ENCODE data around the gene CORO2A. TPM values are rescaled to one million over a fixed set of nuclear protein-coding genes. Genes with fewer than 3 reads are reported as not detected.
"Not testable (repeated sequence)": the region's sequence is repeated elsewhere in the genome, so short reads cannot be mapped to it uniquely, and the experiment has no call there.

CORO2A gene
- total RNA-seq, 1 donor from 2014 or later = 3.7 TPM

DNA sequence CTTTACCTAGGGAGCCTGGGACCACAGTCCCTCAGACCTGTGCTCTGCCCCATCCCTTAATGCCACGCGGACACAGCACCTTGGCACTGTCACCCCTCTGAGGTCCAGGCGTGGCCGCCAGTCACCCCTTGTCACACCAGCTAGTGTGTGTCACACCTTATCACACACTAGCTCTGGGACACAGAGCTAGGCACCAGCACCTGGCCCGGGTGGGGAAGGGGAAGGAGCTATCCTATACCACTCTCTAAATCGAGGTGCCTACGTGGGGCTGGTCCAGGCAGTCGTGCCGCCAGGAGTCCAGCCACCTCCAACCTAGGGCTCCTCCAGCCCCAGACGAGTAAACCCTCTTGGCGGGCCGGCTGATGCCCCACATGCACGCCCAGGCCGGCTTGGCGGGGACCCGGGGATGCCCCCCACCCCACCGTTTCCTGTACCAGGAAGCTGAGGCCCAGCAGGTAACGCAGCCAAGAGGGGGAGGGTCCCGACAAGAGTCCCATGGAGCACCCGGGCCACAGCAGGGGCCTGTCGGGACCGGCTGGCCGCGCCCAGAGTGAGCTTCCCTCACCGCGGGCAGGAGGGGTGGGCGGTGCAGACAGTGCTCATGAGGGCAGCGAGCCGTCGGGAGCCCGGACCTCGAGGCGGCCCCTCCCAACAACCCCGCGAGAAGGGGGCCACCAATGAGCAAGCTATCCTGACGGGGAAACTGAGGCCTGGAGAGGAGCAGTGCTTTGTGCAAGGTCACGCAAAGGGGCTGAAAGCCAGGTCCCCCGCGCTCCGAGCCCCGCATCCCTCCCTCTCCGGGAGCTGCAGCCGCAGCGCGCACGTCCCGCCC lies 550 bp downstream of the CORO2A start:
- ATAC-seq (peak; percentile 23), DNase-seq (ENCODE audit: low spot score) (peak; percentile 62)

DNA sequence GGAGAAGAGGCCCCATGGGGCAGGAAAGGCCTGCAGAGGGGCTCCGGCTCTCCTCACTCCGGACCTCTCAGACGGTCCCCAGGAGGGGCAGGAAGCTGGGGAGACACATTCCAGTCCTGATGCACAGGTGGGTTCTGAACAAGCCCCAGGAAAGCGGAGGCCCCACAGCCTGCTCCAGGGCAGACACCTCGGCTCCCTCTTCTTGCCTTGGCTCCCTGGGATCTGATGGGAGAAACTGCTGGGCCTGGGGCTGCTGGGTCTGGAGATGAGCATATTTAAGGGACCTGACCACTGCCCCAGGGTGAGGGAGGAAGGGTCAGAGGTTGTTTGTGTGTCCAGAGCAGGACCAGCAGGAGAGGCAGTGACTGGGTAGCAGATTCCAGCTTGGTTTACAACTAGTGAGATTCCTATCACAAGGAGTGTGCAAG lies 1.2 kb downstream of the CORO2A start:
- ATAC-seq = no peak

DNA sequence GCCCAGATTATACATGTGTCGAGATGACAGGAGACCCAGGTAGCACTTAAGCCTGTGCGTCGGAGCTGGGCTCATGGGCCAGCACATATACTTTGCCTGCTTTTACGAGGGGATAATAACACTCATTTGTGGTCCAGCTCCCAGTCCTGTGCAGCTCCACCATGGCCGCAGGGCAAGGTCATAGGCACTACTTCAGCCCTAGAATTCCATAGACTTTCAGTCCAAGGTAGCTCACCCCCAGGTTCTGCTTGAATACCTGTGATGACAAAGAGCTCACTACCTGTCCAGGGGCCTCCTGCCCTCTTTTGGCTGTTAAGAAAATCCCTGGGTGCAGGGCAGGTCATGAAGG lies 1.7 kb downstream of the CORO2A start:
- DNase-seq (ENCODE audit: low spot score) = no peak

More for the DNA sequence above, 1.2 kb downstream of the CORO2A start:
- DNase-seq (ENCODE audit: low spot score) = no peak

DNA sequence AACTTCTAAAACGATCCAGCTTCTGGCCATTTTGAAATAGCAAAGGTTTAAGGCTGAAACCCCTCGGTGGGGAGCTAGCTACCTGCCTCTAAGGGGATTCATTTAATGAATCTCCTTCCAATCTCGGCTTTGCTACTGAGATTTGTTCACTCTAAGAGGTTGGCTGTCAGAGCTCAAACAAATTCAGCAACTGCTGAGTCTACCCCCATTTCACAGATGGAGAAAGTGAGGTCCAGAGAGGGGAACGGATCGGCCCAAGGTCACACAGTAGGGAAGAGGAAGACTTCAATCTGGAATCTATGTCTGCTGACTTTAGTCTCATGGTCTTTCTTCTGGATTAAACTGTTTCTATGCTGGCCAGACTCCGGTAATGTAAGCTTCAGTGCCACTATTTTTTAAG lies 3.0 kb downstream of the CORO2A start:
- ATAC-seq (no peak), DNase-seq (ENCODE audit: low spot score) (no peak)

More for the DNA sequence above, 1.7 kb downstream of the CORO2A start:
- no peak for ATAC-seq

DNA sequence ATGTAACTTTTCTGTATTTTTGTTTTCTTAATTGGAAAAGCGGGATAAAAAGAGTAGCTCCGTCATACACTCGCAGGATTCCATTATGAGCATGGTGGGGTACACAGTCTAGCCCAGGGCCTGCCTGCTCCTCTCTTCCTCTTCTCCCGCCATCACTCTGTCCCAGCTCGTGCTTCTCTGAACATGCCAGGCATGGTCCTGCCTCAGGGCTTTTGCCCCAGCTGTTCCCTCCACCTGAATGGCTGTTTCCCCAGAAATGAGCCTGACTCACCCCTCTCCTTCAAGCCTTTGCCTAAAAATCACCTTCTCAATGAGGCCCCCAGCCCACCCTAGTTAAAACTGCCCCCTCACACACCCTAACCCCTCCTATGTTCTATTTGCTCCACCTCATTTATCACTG lies 4.5 kb downstream of the CORO2A start:
- no peak for ATAC-seq

DNA sequence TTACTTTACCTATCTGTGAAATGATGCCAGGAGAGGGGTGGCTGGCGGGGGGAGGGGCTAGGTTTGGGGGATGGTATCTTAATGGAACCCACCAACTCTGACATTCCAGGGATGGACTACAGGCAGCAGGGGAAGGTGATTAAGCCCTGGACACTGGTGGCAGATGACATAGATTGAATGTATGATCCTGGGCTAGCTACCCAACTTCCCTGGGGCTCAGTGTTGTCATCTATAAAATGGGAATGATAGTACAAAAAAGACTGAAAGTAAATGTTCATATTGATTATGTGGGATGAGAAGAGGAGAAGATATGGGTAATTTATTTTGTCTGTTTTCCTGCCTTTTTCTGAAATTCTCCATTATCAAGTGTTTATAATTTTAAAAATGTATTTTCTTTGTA lies 6.2 kb downstream of the CORO2A start:
- no peak for DNase-seq (ENCODE audit: low spot score)
- ATAC-seq = no peak

More for the DNA sequence above, 4.5 kb downstream of the CORO2A start:
- no peak for DNase-seq (ENCODE audit: low spot score)

DNA sequence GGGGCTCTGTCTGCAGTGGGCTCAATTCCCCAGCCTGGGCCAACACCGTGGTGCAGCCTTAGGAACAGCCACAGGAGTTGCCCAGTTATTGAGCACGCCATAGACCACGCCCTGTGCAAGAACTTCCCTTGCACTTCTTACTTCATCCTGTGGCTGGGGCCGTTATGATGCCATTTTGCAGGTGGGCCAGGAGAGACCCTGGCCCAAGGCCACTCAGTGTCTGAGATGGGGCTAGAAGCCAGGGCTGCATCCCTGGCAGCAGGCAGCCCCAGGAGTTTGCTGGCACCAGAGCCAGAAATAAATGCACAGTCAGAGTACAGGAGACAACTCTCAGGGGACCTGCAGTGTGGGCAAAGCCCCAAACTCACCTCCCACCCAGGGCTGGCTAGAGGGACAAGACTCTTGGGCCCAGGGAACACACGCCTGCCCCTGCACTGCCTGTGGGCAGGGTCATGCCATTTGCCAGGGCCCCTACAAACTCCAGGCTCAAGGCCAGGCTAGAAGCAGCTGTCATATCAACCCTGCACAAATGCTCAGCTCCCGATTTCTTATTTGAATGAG lies 6.7 kb downstream of the CORO2A start:
- DNase-seq (ENCODE audit: low spot score) = no peak
- ATAC-seq = no peak

DNA sequence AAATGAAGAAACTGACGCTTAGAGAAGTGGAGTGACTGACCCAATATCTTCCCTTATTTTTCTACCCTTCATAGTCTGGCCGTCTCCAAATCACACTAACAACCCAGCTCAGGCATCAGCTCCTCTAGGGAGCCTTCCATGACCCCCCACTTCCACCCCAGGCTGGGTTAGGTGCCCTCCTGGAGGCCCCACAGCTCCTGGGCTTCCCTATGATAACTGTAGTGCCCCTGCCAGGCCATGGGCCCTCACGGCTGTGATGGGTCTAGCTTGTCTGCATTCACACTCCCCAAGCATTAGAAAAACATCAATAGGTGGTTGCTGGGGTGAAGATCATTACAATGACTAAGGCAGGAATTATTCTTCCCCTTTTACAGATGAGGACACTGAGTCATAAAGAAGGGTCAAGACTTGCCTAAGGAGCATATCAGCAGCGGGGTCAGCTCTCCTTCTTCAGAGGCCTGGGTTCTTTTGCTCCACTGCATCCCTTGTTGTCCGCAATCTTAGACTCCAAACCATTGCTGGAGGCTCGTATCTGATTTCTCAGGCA lies 7.3 kb downstream of the CORO2A start:
- no peak for ATAC-seq
- DNase-seq (ENCODE audit: low spot score) = no peak

DNA sequence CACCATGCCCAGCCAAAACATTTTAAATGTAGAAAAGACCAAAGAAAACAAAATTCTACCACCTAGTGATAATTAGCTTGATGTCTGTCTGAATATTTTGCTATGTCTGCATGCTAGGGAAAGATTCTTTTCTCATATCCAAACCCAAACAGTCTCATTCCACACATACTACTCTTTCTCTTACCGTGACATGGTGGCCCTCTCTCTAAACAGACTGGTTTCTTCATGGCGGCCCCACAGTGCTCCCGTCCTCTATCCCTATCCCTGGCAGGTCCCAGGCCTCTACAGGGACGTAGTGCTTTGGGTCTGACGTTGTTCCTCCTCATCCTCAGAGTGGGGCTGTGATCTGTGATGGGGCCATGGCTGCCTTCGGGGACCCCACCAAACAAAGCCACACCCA lies 8.1 kb downstream of the CORO2A start:
- no peak for ATAC-seq
- DNase-seq (ENCODE audit: low spot score) = no peak

DNA sequence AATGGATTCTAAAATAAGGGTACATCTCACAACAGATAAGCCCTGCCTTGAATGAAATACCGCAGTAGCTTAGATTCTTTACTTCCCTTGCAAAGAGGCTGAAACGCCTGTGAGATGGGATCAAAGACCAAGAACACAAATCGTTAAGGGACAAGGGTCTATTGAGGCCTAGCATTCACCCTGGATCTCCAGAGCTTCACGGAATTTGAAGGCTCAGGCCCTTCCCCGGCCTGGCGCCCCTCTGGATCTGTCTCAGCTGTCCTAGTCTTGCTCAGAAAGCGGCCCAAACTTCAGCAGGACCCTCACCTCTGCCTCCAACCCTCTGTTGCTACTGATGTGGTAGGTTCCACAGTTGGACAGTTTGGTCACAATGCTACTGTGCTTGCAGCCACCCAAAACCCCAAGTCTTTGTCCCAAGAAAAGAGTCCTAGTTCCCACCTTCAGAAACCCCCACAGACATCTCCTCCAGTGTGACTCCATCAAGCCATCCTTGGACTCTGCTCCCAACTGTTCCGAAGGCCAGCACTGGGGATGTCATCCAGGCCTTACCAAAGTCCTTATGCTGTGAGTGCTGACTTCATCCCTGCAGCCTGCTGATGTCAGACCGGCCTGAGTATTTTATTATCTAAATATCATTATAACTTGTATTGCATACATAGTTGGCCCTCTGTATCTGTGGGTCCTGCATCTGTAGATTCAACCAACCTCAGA lies 9.4 kb downstream of the CORO2A start:
- DNase-seq (ENCODE audit: low spot score) (no peak), ATAC-seq (peak; percentile 80)

DNA sequence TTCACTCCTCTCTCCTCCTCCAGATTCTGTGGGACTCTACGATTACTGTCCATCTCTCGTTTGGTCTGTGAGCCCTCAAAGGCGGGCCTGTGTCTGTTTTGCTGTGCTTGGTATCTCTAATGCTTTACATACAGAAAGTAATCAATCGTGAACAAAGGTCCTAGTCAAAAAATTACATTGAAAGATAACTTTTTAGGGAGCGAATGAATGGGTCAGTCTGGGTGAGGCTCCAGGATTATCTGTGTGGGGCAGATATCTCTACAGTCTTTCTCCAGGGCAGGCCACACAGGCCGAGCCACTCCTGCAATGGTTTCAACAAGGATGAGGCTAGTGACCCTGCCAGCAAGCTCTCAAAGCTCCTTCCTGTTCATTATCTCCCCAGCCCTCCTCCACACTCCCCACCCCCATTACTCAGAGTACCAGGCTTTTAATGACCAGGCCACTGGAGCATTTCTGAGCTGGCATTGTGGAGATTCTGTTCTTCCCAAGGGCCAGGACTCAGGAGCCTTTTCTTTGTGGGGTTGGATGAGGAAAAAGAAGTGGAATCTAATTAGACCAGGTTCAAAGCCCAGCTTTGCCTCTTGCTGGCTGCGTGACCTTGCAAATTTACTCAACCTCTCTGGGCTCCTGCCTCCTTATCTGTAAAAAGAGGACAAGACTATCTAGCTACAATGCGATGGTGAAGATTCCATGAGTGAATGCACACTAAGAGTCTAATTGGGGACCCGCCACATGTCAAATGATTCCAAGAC lies 10.2 kb downstream of the CORO2A start:
- ATAC-seq (no peak), DNase-seq (ENCODE audit: low spot score) (no peak)

DNA sequence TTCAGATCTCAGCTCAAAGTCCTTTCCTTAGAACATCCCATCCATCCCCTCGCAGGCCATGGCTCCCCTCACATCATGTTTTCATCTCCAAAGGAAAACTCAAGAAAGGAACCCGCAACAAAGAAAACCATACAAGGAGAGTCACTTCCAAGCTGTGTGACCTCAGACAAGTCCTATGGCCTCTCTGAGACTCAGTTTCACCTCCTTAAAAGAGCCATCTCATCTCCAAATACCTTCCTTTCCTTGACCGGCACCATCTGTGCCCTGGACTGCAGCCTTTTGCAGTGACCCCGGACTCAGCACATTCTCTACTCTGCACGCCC lies 10.7 kb downstream of the CORO2A start:
- no peak for DNase-seq (ENCODE audit: low spot score)
- ATAC-seq = no peak

DNA sequence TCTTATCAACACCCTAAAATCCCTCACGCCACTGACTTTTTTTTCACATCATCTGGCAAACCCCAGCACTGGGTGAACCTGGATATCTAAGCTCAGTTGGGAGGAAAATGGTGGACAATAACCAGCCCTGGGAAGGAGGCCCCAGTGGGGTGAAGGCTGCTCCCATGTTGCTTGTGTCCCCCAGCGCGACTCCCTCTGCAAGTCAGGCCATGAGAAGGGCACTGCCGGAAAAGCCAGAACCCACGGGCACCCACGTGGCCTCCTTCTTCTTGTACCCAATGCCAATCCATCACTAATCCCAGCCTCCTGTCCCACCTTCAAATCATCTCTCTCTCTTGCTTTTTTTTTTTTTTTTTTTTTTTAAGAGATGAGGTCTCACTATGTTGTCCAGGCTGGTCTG lies 11.4 kb downstream of the CORO2A start:
- ATAC-seq (no peak), DNase-seq (ENCODE audit: low spot score) (no peak)

DNA sequence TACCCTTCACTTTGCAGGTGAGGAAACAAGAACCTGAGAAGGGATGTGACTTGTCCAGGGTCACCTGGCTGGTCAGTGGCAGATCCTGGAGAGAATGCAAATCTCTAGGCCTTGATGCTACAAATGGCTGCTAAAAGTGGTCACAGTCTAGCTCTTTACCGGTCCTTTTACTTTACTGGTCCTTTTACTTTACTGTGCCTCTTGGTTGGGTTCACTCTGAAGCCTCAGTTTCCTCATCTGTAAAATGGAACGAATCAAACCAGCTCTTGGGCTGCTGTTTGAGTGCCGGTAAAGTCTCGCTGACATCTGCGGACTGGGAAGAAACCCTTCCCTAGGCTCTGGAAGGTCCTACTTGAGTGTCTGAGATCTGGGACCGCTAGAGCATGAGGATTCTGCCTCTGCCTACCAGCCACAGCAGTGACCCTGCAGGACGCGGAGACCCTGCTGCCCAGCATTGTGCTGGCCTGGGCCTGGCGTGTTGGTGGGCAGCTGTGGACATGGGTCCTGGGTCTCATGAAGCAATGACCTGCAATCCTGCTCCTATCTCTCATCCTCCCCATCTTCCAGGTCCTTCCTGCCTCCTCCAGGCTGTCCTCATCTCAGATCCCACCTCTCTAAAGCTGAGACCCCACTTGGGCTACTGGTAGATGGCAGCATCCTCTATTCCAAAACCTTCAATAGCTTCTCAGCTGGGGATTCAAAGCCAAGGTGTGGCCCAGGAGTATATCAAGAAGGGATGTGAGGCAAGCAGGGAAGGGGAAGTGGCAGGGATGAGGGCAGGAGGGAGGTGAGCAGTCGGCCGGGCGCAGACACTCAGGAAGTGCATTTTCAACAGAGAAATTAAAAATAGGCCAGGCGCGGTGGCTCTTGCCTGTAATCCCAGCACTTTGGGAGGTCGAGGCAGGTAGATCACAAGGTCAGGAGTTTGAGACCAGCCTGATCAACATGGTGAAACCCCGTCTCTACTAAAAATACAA lies 13.3 kb downstream of the CORO2A start:
- ATAC-seq (no peak), DNase-seq (ENCODE audit: low spot score) (no peak)

DNA sequence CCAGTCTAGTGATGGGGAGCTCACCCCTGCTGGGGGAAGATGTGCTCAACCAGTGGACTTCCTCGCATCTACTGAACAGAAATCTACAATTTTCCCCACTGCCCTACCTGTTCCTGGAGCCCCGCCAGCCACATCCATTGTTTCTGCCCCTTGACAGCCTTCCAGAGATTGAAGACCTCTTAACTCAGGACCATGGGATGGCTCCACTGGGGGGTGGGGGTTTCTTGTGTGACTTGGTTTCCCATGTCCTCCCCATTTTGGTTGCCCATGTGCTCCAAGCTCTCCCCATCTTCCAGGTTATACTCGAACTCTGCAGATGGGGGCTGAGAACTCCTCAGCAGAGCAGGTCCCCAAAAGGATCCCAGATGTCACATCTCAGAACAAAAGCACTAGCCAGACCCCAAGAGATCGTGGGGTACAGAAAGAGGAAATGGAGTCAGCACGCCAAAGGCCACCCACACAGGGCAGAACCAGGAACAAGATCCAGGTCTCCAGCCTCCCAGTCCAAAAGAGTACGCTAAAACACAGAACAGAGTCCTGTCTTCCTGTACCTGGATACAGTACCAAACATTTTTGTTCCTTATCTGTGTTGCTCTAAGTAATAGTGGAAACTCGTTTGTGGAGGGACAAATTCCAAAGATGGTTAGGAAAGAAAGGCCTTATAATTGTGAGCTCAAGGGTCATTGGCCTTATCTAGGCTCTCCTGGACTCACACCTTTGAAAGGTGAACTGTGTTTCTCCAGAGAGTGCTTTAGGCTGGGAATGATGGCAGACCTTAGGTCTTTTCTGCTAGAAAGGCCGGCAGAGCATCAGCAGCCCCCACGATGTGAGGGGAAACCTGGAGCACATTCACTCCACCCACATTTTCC lies 15.8 kb downstream of the CORO2A start:
- ATAC-seq (peak; percentile 48), DNase-seq (ENCODE audit: low spot score) (no peak)

DNA sequence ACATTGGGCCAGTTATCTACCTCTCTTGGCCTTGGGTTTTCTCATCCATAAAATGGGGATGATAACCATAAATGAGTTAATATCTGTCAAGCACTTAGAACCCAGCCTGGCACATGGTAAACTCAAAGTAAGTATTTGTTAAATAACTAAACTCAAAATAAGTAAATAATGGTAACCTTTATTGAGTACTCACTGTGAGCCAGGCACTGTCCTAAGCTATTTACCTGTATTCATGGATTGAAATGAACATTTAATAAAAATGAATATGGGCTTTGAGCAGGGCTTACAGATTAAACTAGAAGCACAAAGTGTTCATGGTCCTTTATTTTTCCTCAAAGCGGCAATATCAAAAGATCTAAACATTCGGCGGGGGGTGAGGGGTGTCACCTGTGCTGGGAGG lies 16.7 kb downstream of the CORO2A start:
- no peak for DNase-seq (ENCODE audit: low spot score)
- ATAC-seq = no peak

DNA sequence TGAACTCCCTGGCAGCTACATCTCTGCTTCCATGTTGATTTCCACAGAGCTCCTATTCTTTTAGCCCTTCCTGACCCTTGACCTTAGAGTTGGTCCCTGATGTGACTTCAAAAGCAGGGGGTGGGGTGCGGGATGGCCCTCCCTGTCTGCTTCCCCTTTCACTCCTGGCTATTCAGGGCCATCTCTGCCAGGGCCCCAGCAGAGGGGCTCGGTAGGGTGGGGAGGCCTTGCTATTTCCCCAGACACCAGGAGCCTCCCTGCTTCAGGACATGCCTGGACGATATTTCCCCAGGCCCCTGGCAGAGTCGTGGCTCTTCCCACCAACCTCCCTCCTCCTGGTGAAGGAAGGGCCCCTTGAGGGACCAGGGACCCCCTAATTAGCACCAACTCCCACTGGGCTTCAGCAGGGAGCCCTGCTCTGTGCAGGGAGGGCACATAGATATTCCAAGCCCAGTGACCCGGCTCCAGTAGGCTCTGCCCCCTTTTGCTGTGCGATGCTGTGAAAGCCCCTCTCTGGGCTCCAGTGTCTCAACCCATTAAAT lies 17.3 kb downstream of the CORO2A start:
- ATAC-seq (no peak), DNase-seq (ENCODE audit: low spot score) (no peak)

DNA sequence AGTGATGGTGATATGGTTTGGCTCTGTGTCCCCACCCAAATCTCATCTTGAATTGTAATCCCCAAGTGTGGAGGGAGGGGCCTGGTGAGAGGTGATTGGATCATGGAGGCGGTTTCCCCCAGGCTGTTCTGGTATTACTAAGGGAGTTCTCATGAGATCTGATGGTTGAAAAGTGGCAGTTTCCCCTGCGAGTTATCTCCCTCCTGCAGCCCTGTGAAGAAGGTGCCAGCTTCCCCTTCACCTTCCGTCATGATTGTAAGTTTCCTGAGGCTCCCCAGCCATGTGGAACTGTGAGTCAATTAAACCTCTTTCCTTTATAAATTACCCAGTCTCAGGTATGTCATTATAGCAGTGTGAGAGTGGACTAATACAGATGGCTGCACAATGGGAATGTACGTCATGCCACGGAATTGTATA lies 17.9 kb downstream of the CORO2A start:
- not testable (repeated sequence) for DNase-seq (ENCODE audit: low spot score); ATAC-seq

DNA sequence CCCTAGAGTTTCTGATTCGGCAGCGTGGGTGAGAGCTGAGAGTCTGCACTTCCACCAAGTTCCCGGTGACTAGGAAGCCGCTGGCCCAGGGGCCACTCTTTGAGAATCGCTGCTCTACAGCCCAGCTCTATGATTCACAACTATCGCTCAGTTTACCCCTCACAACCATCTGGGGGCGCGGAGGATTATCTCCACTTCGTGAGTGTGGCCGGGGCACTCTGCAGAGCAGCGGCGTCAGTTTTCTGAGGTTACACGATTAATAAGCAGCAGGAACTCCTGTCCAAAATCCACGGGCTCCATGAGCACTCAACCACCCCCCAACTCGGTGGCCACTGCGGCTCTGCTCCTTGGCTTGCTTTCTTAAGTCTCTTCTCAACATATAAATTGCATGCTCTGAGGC lies 19.3 kb downstream of the CORO2A start:
- DNase-seq (ENCODE audit: low spot score) (no peak), ATAC-seq (no peak)

All from left lobe of liver (tissue), 2 donors.